ENCODE data around the gene MPP3.

Gene MPP3

DNA sequence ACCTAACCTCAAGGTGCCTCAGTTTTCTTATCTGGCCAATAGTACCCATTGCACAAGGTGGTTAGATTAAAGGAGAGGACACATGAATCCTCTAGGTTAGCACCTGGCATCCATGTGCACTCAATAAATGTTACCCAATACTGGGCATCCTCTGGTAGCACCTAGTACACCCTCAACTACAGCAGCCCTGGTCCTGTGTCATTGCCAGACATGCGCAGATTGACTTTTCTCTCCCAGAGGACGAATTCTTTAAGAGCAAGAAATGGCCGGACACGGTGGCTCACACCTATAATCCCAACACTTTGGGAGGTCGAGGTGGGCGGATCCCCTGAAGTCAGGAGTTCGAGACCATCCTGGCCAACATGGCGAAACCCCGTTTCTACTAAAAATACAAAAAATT is 61.5 kb downstream of the MPP3 start:
- Histone ChIP-seq H2BK5ac (ENCODE audit: low read length) (no peak overlapping the region), H3K4me2 (ENCODE audit: insufficient read depth, low read length, poor library complexity, severe bottlenecking) (no peak overlapping the region), H3K79me1 (ENCODE audit: low read depth, low read length) (peaks cover 6% of the 10 kb centered on the region), H4K8ac (ENCODE audit: low read depth, low read length) (no peak overlapping the region), H3K4me3 (ENCODE audit: low read length in 2 of 2) (no peak overlapping the region), H3K9ac (ENCODE audit: low read depth, low read length, poor library complexity) (no peak overlapping the region), H4K91ac (ENCODE audit: low read depth, low read length, poor library complexity) (no peak overlapping the region), H3K9me3 (replicated peaks in 1 of 2; ENCODE audit: control insufficient read depth in 2 of 2, insufficient read depth in 1 of 2, low read depth in 1 of 2, low read length in 2 of 2) (no peaks in the 10 kb centered on the region), H3K27ac (replicated peaks; ENCODE audit: low read length) (no peak overlapping the region), H3K23ac (ENCODE audit: low read depth, low read length, poor library complexity) (no peak overlapping the region), H3K4me1 (ENCODE audit: control insufficient read depth in 2 of 2, insufficient read depth in 1 of 2, low read depth in 1 of 2, low read length in 2 of 2) (no peaks in the 10 kb centered on the region), H2AFZ (ENCODE audit: low read length) (no peak overlapping the region), H2BK120ac (ENCODE audit: low read depth, low read length) (no peak overlapping the region), H3K18ac (ENCODE audit: low read length) (no peak overlapping the region), H3K36me3 (replicated peaks in 1 of 2; ENCODE audit: control insufficient read depth in 2 of 2, insufficient read depth in 2 of 2, low read length in 2 of 2) (peaks cover 30 to 53% of the 10 kb centered on the region in 2 donors), H3K27me3 (ENCODE audit: control insufficient read depth in 3 of 3, insufficient read depth in 3 of 3, low read depth in 1 of 3, low read length in 3 of 3) (no peaks in the 10 kb centered on the region), H2BK12ac (ENCODE audit: low read length) (no peak overlapping the region), H2BK15ac (ENCODE audit: low read length) (no peak overlapping the region), H3K14ac (ENCODE audit: low read length) (no peak overlapping the region), H3K4ac (ENCODE audit: low read length) (no peak overlapping the region), H2AK5ac (ENCODE audit: low read depth, low read length) (no peak overlapping the region)
- WGBS, 2 donors (ENCODE audit: extremely low coverage in 2 of 2, insufficient read length in 2 of 2, insufficient replicate concordance in 1 of 2), result no CpG with 5 or more reads among the region's 9 CpGs
- no peak for DNase-seq (ENCODE audit: low spot score)

DNA sequence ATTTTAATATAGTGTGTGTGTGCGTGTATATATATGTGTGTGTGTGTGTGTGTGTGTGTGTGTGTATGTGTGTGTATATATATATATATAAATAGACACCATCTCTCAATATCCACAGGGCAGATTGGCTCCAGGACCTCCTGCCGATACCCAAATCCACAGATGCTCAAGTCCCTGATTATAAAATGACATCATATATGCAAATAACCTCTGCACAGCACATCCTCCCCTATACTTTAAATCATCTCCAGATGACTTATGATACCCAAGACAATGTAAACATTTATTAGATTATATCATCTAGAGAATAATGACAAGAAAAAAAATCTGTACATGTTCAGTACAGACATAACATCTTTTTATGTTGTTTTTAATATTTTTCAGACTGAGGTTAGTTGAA is 62.0 kb downstream of the MPP3 start:
- no peak overlapping the region for H3K9ac ChIP-seq (ENCODE audit: low read depth, low read length, poor library complexity)
- H2BK12ac ChIP-seq (ENCODE audit: low read length), result no peak overlapping the region
- no peak overlapping the region for H2BK15ac ChIP-seq (ENCODE audit: low read length)
- no peak overlapping the region for H3K4me3 ChIP-seq (ENCODE audit: low read length in 2 of 2)
- peaks cover 3% of the 10 kb centered on the region for H3K79me1 ChIP-seq (ENCODE audit: low read depth, low read length)
- no peak overlapping the region for H3K14ac ChIP-seq (ENCODE audit: low read length)
- no peak overlapping the region for H4K8ac ChIP-seq (ENCODE audit: low read depth, low read length)
- no peak overlapping the region for H3K27ac ChIP-seq (replicated peaks; ENCODE audit: low read length)
- H3K4ac ChIP-seq (ENCODE audit: low read length), result no peak overlapping the region
- H4K91ac ChIP-seq (ENCODE audit: low read depth, low read length, poor library complexity), result no peak overlapping the region
- no peaks in the 10 kb centered on the region for H3K4me1 ChIP-seq (ENCODE audit: control insufficient read depth in 2 of 2, insufficient read depth in 1 of 2, low read depth in 1 of 2, low read length in 2 of 2)
- no peak overlapping the region for H2BK5ac ChIP-seq (ENCODE audit: low read length)
- H3K9me3 ChIP-seq (replicated peaks in 1 of 2; ENCODE audit: control insufficient read depth in 2 of 2, insufficient read depth in 1 of 2, low read depth in 1 of 2, low read length in 2 of 2), result no peaks in the 10 kb centered on the region
- H3K36me3 ChIP-seq (replicated peaks in 1 of 2; ENCODE audit: control insufficient read depth in 2 of 2, insufficient read depth in 2 of 2, low read length in 2 of 2), result peaks cover 30 to 53% of the 10 kb centered on the region in 2 donors
- H2BK120ac ChIP-seq (ENCODE audit: low read depth, low read length), result no peak overlapping the region
- H2AK5ac ChIP-seq (ENCODE audit: low read depth, low read length), result no peak overlapping the region
- H3K4me2 ChIP-seq (ENCODE audit: insufficient read depth, low read length, poor library complexity, severe bottlenecking), result no peak overlapping the region
- no peak overlapping the region for H3K18ac ChIP-seq (ENCODE audit: low read length)
- no peaks in the 10 kb centered on the region for H3K27me3 ChIP-seq (ENCODE audit: control insufficient read depth in 3 of 3, insufficient read depth in 3 of 3, low read depth in 1 of 3, low read length in 3 of 3)
- H2AFZ ChIP-seq (ENCODE audit: low read length), result no peak overlapping the region
- DNase-seq (ENCODE audit: low spot score), result no peak
- WGBS, 2 donors (ENCODE audit: extremely low coverage in 2 of 2, insufficient read length in 2 of 2, insufficient replicate concordance in 1 of 2), result no CpG with 5 or more reads among the region's 2 CpGs
- no peak overlapping the region for H3K23ac ChIP-seq (ENCODE audit: low read depth, low read length, poor library complexity)

DNA sequence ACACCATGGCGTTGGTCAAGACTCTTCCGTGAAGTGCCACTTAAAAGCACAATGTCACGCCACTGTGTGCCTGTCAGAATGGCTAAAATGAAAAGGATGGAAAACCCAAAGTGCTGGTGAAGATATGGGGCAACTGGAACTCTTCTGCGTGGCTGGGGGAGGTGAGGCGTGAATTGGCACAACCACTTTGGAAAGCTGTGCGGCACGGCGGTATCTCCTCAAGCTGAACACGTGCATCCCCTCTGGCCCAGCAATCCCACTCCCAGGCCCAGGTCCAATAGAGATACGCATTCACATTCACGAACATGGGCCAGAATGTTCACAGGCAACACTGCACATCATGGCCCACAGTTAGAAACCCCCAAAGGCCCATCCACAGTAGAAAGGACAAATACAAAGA is 63.1 kb downstream of the MPP3 start:
- Histone ChIP-seq H3K36me3 (replicated peaks in 1 of 2; ENCODE audit: control insufficient read depth in 2 of 2, insufficient read depth in 2 of 2, low read length in 2 of 2) (peaks cover 30 to 48% of the 10 kb centered on the region in 2 donors), H3K4ac (ENCODE audit: low read length) (no peak overlapping the region), H3K4me1 (ENCODE audit: control insufficient read depth in 2 of 2, insufficient read depth in 1 of 2, low read depth in 1 of 2, low read length in 2 of 2) (no peaks in the 10 kb centered on the region), H3K14ac (ENCODE audit: low read length) (no peak overlapping the region), H3K4me3 (ENCODE audit: low read length in 2 of 2) (peak overlapping the region in 1 of 2 donors; percentile 15), H2BK120ac (ENCODE audit: low read depth, low read length) (no peak overlapping the region), H4K8ac (ENCODE audit: low read depth, low read length) (no peak overlapping the region), H3K27ac (replicated peaks; ENCODE audit: low read length) (no peak overlapping the region), H3K27me3 (ENCODE audit: control insufficient read depth in 3 of 3, insufficient read depth in 3 of 3, low read depth in 1 of 3, low read length in 3 of 3) (no peaks in the 10 kb centered on the region), H2BK5ac (ENCODE audit: low read length) (no peak overlapping the region), H3K23ac (ENCODE audit: low read depth, low read length, poor library complexity) (no peak overlapping the region), H3K4me2 (ENCODE audit: insufficient read depth, low read length, poor library complexity, severe bottlenecking) (no peak overlapping the region), H2AK5ac (ENCODE audit: low read depth, low read length) (no peak overlapping the region), H2AFZ (ENCODE audit: low read length) (no peak overlapping the region), H3K18ac (ENCODE audit: low read length) (no peak overlapping the region), H4K91ac (ENCODE audit: low read depth, low read length, poor library complexity) (no peak overlapping the region), H3K9ac (ENCODE audit: low read depth, low read length, poor library complexity) (peak overlapping the region; percentile 51), H3K9me3 (replicated peaks in 1 of 2; ENCODE audit: control insufficient read depth in 2 of 2, insufficient read depth in 1 of 2, low read depth in 1 of 2, low read length in 2 of 2) (no peaks in the 10 kb centered on the region), H3K79me1 (ENCODE audit: low read depth, low read length) (peaks cover 3% of the 10 kb centered on the region), H2BK12ac (ENCODE audit: low read length) (no peak overlapping the region), H2BK15ac (ENCODE audit: low read length) (no peak overlapping the region)
- no CpG with 5 or more reads among the region's 11 CpGs for WGBS, 2 donors (ENCODE audit: extremely low coverage in 2 of 2, insufficient read length in 2 of 2, insufficient replicate concordance in 1 of 2)
- DNase-seq (ENCODE audit: low spot score), result no peak

DNA sequence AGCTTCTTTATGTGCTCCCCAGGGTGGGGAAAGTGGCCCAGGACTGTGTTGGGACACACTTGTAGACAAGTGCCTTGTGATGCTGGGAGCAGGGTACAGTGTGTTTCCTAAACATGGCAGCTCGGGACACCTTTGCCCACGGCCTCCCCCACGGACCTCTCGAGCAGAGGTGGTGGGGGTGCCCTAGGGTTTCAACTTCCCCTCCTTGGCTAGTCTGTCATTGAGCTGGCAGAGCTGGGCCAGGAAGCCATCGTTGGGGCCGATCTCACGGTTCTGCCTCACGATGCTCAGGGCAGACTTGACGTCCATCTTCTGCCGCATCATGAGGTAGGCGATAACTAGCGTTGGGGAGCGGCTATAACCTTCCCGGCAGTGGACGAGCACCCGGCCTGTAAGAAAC is 63.5 kb downstream of the MPP3 start:
- H3K4ac ChIP-seq (ENCODE audit: low read length), result no peak overlapping the region
- H2AK5ac ChIP-seq (ENCODE audit: low read depth, low read length), result no peak overlapping the region
- H3K4me1 ChIP-seq (ENCODE audit: control insufficient read depth in 2 of 2, insufficient read depth in 1 of 2, low read depth in 1 of 2, low read length in 2 of 2), result no peaks in the 10 kb centered on the region
- H3K14ac ChIP-seq (ENCODE audit: low read length), result no peak overlapping the region
- no peak for DNase-seq (ENCODE audit: low spot score)
- H4K91ac ChIP-seq (ENCODE audit: low read depth, low read length, poor library complexity), result no peak overlapping the region
- no peak overlapping the region for H2BK5ac ChIP-seq (ENCODE audit: low read length)
- H3K18ac ChIP-seq (ENCODE audit: low read length), result no peak overlapping the region
- no peak overlapping the region for H4K8ac ChIP-seq (ENCODE audit: low read depth, low read length)
- H3K4me2 ChIP-seq (ENCODE audit: insufficient read depth, low read length, poor library complexity, severe bottlenecking), result no peak overlapping the region
- peaks cover 26 to 44% of the 10 kb centered on the region in 2 donors for H3K36me3 ChIP-seq (replicated peaks in 1 of 2; ENCODE audit: control insufficient read depth in 2 of 2, insufficient read depth in 2 of 2, low read length in 2 of 2)
- no peak overlapping the region for H2AFZ ChIP-seq (ENCODE audit: low read length)
- H2BK120ac ChIP-seq (ENCODE audit: low read depth, low read length), result no peak overlapping the region
- no peak overlapping the region for H3K4me3 ChIP-seq (ENCODE audit: low read length in 2 of 2)
- no peak overlapping the region for H3K23ac ChIP-seq (ENCODE audit: low read depth, low read length, poor library complexity)
- no peaks in the 10 kb centered on the region for H3K27me3 ChIP-seq (ENCODE audit: control insufficient read depth in 3 of 3, insufficient read depth in 3 of 3, low read depth in 1 of 3, low read length in 3 of 3)
- no peaks in the 10 kb centered on the region for H3K9me3 ChIP-seq (replicated peaks in 1 of 2; ENCODE audit: control insufficient read depth in 2 of 2, insufficient read depth in 1 of 2, low read depth in 1 of 2, low read length in 2 of 2)
- peak overlapping the region; percentile 51 for H3K9ac ChIP-seq (ENCODE audit: low read depth, low read length, poor library complexity)
- H3K79me1 ChIP-seq (ENCODE audit: low read depth, low read length), result peaks cover 3% of the 10 kb centered on the region
- no CpG with 5 or more reads among the region's 16 CpGs for WGBS, 2 donors (ENCODE audit: extremely low coverage in 2 of 2, insufficient read length in 2 of 2, insufficient replicate concordance in 1 of 2)
- H3K27ac ChIP-seq (replicated peaks; ENCODE audit: low read length), result no peak overlapping the region
- no peak overlapping the region for H2BK15ac ChIP-seq (ENCODE audit: low read length)
- H2BK12ac ChIP-seq (ENCODE audit: low read length), result no peak overlapping the region
